Astrocyte (in vitro differentiated cells and primary cell): ENCODE results near the gene JAKMIP2.

Source experiments
- EZH2 ChIP-seq: IDR thresholded peaks from 2 replicates; pipeline ENCODE4 v1.6.1; 2012; ENCODE audit warnings: mild to moderate bottlenecking, low read length, inconsistent platforms; ENCODE audit not compliant: insufficient read depth
- TF ChIP-seq, protein P1 (sequence below): IDR thresholded peaks from 2 replicates; pipeline ENCODE4 v1.5.1; 2011; ENCODE audit warnings: low read depth, mild to moderate bottlenecking, inconsistent platforms, low read length, moderate library complexity; ENCODE audit not compliant: insufficient read depth

DNA sequence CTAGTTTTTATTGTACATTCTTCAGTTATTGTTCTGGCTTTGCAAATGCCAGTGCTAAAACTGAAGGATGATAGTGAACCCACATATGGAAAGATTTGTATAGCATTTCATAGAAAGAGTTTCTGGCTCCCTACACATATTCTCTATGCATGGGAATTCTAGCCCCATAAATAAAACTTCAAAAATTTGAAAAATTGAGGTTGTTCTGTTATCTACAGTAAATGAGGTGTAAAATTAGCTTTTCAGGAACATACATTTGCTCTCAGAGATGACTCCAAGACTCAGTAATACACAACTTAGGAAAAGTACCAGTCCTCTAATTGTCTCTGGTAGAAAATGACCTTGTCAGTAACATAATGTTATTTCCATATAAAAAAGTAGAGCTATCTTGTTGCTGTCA is 192.4 kb downstream of the JAKMIP2 start:
- TF ChIP-seq, protein P1, sequence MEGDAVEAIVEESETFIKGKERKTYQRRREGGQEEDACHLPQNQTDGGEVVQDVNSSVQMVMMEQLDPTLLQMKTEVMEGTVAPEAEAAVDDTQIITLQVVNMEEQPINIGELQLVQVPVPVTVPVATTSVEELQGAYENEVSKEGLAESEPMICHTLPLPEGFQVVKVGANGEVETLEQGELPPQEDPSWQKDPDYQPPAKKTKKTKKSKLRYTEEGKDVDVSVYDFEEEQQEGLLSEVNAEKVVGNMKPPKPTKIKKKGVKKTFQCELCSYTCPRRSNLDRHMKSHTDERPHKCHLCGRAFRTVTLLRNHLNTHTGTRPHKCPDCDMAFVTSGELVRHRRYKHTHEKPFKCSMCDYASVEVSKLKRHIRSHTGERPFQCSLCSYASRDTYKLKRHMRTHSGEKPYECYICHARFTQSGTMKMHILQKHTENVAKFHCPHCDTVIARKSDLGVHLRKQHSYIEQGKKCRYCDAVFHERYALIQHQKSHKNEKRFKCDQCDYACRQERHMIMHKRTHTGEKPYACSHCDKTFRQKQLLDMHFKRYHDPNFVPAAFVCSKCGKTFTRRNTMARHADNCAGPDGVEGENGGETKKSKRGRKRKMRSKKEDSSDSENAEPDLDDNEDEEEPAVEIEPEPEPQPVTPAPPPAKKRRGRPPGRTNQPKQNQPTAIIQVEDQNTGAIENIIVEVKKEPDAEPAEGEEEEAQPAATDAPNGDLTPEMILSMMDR = no peak
- no peak for TF ChIP-seq EZH2
